Stimulated activated CD4-positive, alpha-beta T cell treated with anti-CD3 and anti-CD28 coated beads, TNF-alpha, amount 100 ng/mL, for 48 hours (primary cell): ENCODE measurements around the gene KDM5B.
"Not testable (repeated sequence)": the region's sequence is repeated elsewhere in the genome, so short reads cannot be mapped to it uniquely, and the experiment has no call there.

Source experiments
- DNase-seq, 3 donors: peaks; one replicate each; pipeline ENCODE4 v3.0.0-alpha.2; 2020; ENCODE audit warnings: low read depth in 3 of 3

Gene KDM5B

GRCh38 chr1:202812176-202813026 is 4.2 kb upstream of the KDM5B start:
- DNase-seq, result no peak

GRCh38 chr1:202811296-202812175 is 3.3 kb upstream of the KDM5B start:
- peak in 1 of 3 donors; percentile 36 for DNase-seq

GRCh38 chr1:202810615-202811295 is 2.5 kb upstream of the KDM5B start, which contains the start of gene PCAT6:
TSS of gene PCAT6 (plus strand) at chr1:202810954.
- DNase-seq, result peak; percentile 72 to 88 (median 78)

- no peak for DNase-seq
Observed at GRCh38 chr1:202810193-202810614, 2.0 kb upstream of the KDM5B start.

GRCh38 chr1:202809597-202810159 is 1.5 kb upstream of the KDM5B start:
- DNase-seq, result no peak

GRCh38 chr1:202807451-202807925 is 733 bp downstream of the KDM5B start:
- DNase-seq, result peak in 2 of 3 donors; percentile 20 to 45

- DNase-seq, result peak in 2 of 3 donors; percentile 1 to 29
Observed at GRCh38 chr1:202806845-202807450, 1.3 kb downstream of the KDM5B start.

GRCh38 chr1:202805886-202806844 is 2.1 kb downstream of the KDM5B start:
- peak in 2 of 3 donors; percentile 3 to 17 for DNase-seq

GRCh38 chr1:202804126-202804525 is 4.1 kb downstream of the KDM5B start:
- DNase-seq, result no peak

- no peak for DNase-seq
Observed at GRCh38 chr1:202802998-202803932, 5.0 kb downstream of the KDM5B start.

- no peak for DNase-seq
Observed at GRCh38 chr1:202802034-202802433, 6.2 kb downstream of the KDM5B start.

- no peak for DNase-seq
Observed at GRCh38 chr1:202801175-202801574, 7.0 kb downstream of the KDM5B start.

GRCh38 chr1:202800742-202801141 is 7.5 kb downstream of the KDM5B start:
- DNase-seq, result no peak

- DNase-seq, result no peak
Observed at GRCh38 chr1:202798792-202799331, 9.4 kb downstream of the KDM5B start.

GRCh38 chr1:202798260-202798659 is 10.0 kb downstream of the KDM5B start:
- DNase-seq, result no peak

GRCh38 chr1:202796670-202797069 is 11.6 kb downstream of the KDM5B start:
- no peak for DNase-seq

GRCh38 chr1:202794931-202795330 is 13.3 kb downstream of the KDM5B start:
- DNase-seq, result not testable (repeated sequence)

GRCh38 chr1:202794051-202794740 is 14.0 kb downstream of the KDM5B start:
- DNase-seq, result no peak
